ENCODE results near the gene GPI. TPM values are rescaled to one million over a fixed set of nuclear protein-coding genes. Genes with fewer than 3 reads are reported as not detected.
A peak's percentile ranks its signal among the peaks of the same experiment; 100 is the strongest.
"Not testable (repeated sequence)": the region's sequence is repeated elsewhere in the genome, so short reads cannot be mapped to it uniquely, and the experiment has no call there.

Gene GPI
- total RNA-seq, 2 experiments from 2014 or later = 404 to 442 TPM

GRCh38 chr19:34363930-34364329, 1.1 kb upstream of the GPI start:
- Mint-ChIP-seq H3K27me3 (no peaks in the 10 kb centered on the region), H3K9me3 (no peaks in the 10 kb centered on the region), H3K4me1 (peaks cover 61% of the 10 kb centered on the region), H3K36me3 (ENCODE audit: low read depth) (peaks cover 29% of the 10 kb centered on the region), H3K27ac (peak overlapping the region; percentile 89), H3K4me3 (peak overlapping the region; percentile 95)
- CTCF ChIA-PET = interaction anchor here (1.0 kb wide), 1 partner anchor 11 kb away, joined by 6 read pairs; no protein-coding TSS in a partner anchor
- DNase-seq = no peak
- POLR2A ChIA-PET = no interaction called here

GRCh38 chr19:34364462-34364829, 550 bp upstream of the GPI start:
- Mint-ChIP-seq H3K4me3 (peak overlapping the region; percentile 95), H3K27me3 (no peaks in the 10 kb centered on the region), H3K27ac (peak overlapping the region; percentile 89), H3K9me3 (no peaks in the 10 kb centered on the region), H3K4me1 (peaks cover 57% of the 10 kb centered on the region), H3K36me3 (ENCODE audit: low read depth) (peaks cover 33% of the 10 kb centered on the region)
- POLR2A ChIA-PET = no interaction called here
- CTCF ChIA-PET = interaction anchor here (1.0 to 1.2 kb wide), 3 partner anchors 7 to 53 kb away, joined by 3 to 6 read pairs (median 3); no protein-coding TSS in a partner anchor
- DNase-seq = no peak

GRCh38 chr19:34365463-34366401, 736 bp downstream of the GPI start:
- Mint-ChIP-seq H3K27ac (peak overlapping the region; percentile 89), H3K4me1 (peaks cover 57% of the 10 kb centered on the region), H3K4me3 (peak overlapping the region; percentile 95), H3K27me3 (no peaks in the 10 kb centered on the region), H3K36me3 (ENCODE audit: low read depth) (peaks cover 45% of the 10 kb centered on the region), H3K9me3 (no peaks in the 10 kb centered on the region)
- POLR2A ChIA-PET = no interaction called here
- no peak for DNase-seq
- CTCF ChIA-PET = interaction anchor here (1.1 to 1.3 kb wide), 3 partner anchors 9 to 16 kb away, joined by 3 to 4 read pairs (median 3); no protein-coding TSS in a partner anchor

GRCh38 chr19:34366738-34367623, 2.0 kb downstream of the GPI start:
- H3K9me3 Mint-ChIP-seq = no peaks in the 10 kb centered on the region
- peaks cover 61% of the 10 kb centered on the region for H3K4me1 Mint-ChIP-seq
- peak overlapping the region; percentile 95 for H3K4me3 Mint-ChIP-seq
- peak overlapping the region; percentile 89 for H3K27ac Mint-ChIP-seq
- ChIA-PET POLR2A (no interaction called here), CTCF (interaction anchor here (1.1 to 1.3 kb wide), 2 partner anchors 14 to 15 kb away, joined by 3 to 4 read pairs; no protein-coding TSS in a partner anchor)
- no peak for DNase-seq
- H3K27me3 Mint-ChIP-seq = no peaks in the 10 kb centered on the region
- peaks cover 52% of the 10 kb centered on the region for H3K36me3 Mint-ChIP-seq (ENCODE audit: low read depth)

GRCh38 chr19:34367624-34367957, 2.6 kb downstream of the GPI start:
- ChIA-PET CTCF (interaction anchor here (0.5 kb wide), 1 partner anchor 38 kb away, joined by 4 read pairs; no protein-coding TSS in a partner anchor), POLR2A (no interaction called here)
- peak overlapping the region; percentile 95 for H3K4me3 Mint-ChIP-seq
- no peak for DNase-seq
- peaks cover 52% of the 10 kb centered on the region for H3K36me3 Mint-ChIP-seq (ENCODE audit: low read depth)
- no peaks in the 10 kb centered on the region for H3K27me3 Mint-ChIP-seq
- peaks cover 60% of the 10 kb centered on the region for H3K4me1 Mint-ChIP-seq
- H3K9me3 Mint-ChIP-seq = no peaks in the 10 kb centered on the region
- peak overlapping the region; percentile 71 for H3K27ac Mint-ChIP-seq

GRCh38 chr19:34368338-34368737, 3.3 kb downstream of the GPI start:
- Mint-ChIP-seq H3K27me3 (no peaks in the 10 kb centered on the region), H3K9me3 (no peaks in the 10 kb centered on the region), H3K4me1 (peaks cover 54% of the 10 kb centered on the region), H3K27ac (no peak overlapping the region), H3K36me3 (ENCODE audit: low read depth) (peaks cover 52% of the 10 kb centered on the region), H3K4me3 (no peak overlapping the region)
- POLR2A ChIA-PET = no interaction called here
- CTCF ChIA-PET = interaction anchor here (0.5 to 0.8 kb wide), 2 partner anchors 15 to 38 kb away, joined by 3 to 4 read pairs; no protein-coding TSS in a partner anchor
- no peak for DNase-seq

GRCh38 chr19:34369166-34369565, 4.2 kb downstream of the GPI start:
- DNase-seq, H3K27ac Mint-ChIP-seq, H3K4me3 Mint-ChIP-seq, H3K9me3 Mint-ChIP-seq, H3K27me3 Mint-ChIP-seq, POLR2A ChIA-PET: not testable (repeated sequence)
- peaks cover 57% of the 10 kb centered on the region for H3K36me3 Mint-ChIP-seq (ENCODE audit: low read depth)
- CTCF ChIA-PET = interaction anchor here (0.6 to 1.3 kb wide), 3 partner anchors 10 to 31 kb away, joined by 3 to 4 read pairs (median 3); no protein-coding TSS in a partner anchor
- peaks cover 57% of the 10 kb centered on the region for H3K4me1 Mint-ChIP-seq

GRCh38 chr19:34370117-34370516, 5.1 kb downstream of the GPI start:
- ChIA-PET CTCF (interaction anchor here (0.6 to 1.3 kb wide), 4 partner anchors 11 to 190 kb away, joined by 3 to 4 read pairs (median 3); no protein-coding TSS in a partner anchor), POLR2A (no interaction called here)
- H3K27me3 Mint-ChIP-seq = no peaks in the 10 kb centered on the region
- H3K9me3 Mint-ChIP-seq = no peaks in the 10 kb centered on the region
- H3K4me1 Mint-ChIP-seq = peaks cover 53% of the 10 kb centered on the region
- H3K36me3 Mint-ChIP-seq (ENCODE audit: low read depth) = peaks cover 60% of the 10 kb centered on the region
- no peak for DNase-seq
- no peak overlapping the region for H3K4me3 Mint-ChIP-seq
- H3K27ac Mint-ChIP-seq = no peak overlapping the region

- Mint-ChIP-seq H3K27ac (peak overlapping the region; percentile 25), H3K4me3 (no peak overlapping the region), H3K27me3 (no peaks in the 10 kb centered on the region), H3K4me1 (peaks cover 51% of the 10 kb centered on the region), H3K36me3 (ENCODE audit: low read depth) (peaks cover 60% of the 10 kb centered on the region), H3K9me3 (no peaks in the 10 kb centered on the region)
- DNase-seq = no peak
- CTCF ChIA-PET = interaction anchor here (1.0 to 1.2 kb wide), 2 partner anchors 11 to 12 kb away, joined by 3 to 5 read pairs; no protein-coding TSS in a partner anchor
- POLR2A ChIA-PET = interaction anchor here (0.6 kb wide), 1 partner anchor 364 kb away, joined by 3 read pairs; no protein-coding TSS in a partner anchor
These were observed 6.0 kb downstream of the GPI start for GRCh38 chr19:34370983-34371382.

GRCh38 chr19:34373601-34374288, 8.7 kb downstream of the GPI start:
- POLR2A ChIA-PET = no interaction called here
- H3K36me3 Mint-ChIP-seq (ENCODE audit: low read depth) = peaks cover 48% of the 10 kb centered on the region
- DNase-seq = no peak
- no peaks in the 10 kb centered on the region for H3K27me3 Mint-ChIP-seq
- CTCF ChIA-PET = interaction anchor here (0.6 to 1.1 kb wide), 3 partner anchors 13 to 978 kb away, joined by 3 to 5 read pairs (median 3); no protein-coding TSS in a partner anchor
- peaks cover 27% of the 10 kb centered on the region for H3K4me1 Mint-ChIP-seq
- peak overlapping the region; percentile 33 for H3K27ac Mint-ChIP-seq
- no peaks in the 10 kb centered on the region for H3K9me3 Mint-ChIP-seq
- H3K4me3 Mint-ChIP-seq = no peak overlapping the region

- H3K4me3 Mint-ChIP-seq = no peak overlapping the region
- H3K27me3 Mint-ChIP-seq = no peaks in the 10 kb centered on the region
- no peak for DNase-seq
- POLR2A ChIA-PET = no interaction called here
- no peak overlapping the region for H3K27ac Mint-ChIP-seq
- CTCF ChIA-PET = interaction anchor here (0.9 kb wide), 1 partner anchor 9 kb away, joined by 3 read pairs; no protein-coding TSS in a partner anchor
- H3K4me1 Mint-ChIP-seq = peaks cover 16% of the 10 kb centered on the region
- no peaks in the 10 kb centered on the region for H3K9me3 Mint-ChIP-seq
- peaks cover 41% of the 10 kb centered on the region for H3K36me3 Mint-ChIP-seq (ENCODE audit: low read depth)
These were observed 10.6 kb downstream of the GPI start for GRCh38 chr19:34375598-34375997.
